GM12875 (cell line): ENCODE data around the gene KRTAP10-5.
"Not testable (repeated sequence)": the region's sequence is repeated elsewhere in the genome, so short reads cannot be mapped to it uniquely, and the experiment has no call there.

Source experiments
- H3K4me3 ChIP-seq: one replicate; pipeline ENCODE4 v1.5.1; 2011; ENCODE audit warnings: low read depth, low read length, control low read depth
- CTCF ChIP-seq: IDR thresholded peaks from 2 replicates; pipeline ENCODE4 v1.5.1; 2011; ENCODE audit warnings: low read depth, mild to moderate bottlenecking, control low read depth, inconsistent platforms, low read length, moderate library complexity, borderline replicate concordance; ENCODE audit not compliant: insufficient read depth

Gene KRTAP10-5

GRCh38 chr21:44609193-44609592, 28.8 kb upstream of the KRTAP10-5 start:
- no peak for TF ChIP-seq CTCF
- no peak overlapping the region for H3K4me3 ChIP-seq

DNA sequence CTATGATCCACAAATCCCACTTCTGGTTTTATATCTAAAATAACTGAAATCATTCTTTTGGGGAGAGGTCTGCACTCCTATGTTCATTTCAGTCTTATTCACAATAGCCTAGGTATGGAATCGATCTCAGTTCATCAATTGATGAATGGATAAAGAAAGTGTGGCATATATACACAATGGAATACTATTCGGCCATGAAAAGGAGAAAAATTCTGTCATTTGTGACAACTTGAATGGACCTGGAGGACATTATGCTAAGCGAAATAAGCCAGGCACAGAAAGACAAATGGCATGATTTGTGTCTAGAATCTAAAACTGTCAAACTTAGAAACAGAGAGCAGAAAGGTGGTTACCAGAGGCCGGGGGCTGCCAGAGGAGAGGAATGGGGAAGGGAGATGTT, 26.1 kb upstream of the KRTAP10-5 start:
- no peak overlapping the region for H3K4me3 ChIP-seq
- TF ChIP-seq CTCF: no peak

DNA sequence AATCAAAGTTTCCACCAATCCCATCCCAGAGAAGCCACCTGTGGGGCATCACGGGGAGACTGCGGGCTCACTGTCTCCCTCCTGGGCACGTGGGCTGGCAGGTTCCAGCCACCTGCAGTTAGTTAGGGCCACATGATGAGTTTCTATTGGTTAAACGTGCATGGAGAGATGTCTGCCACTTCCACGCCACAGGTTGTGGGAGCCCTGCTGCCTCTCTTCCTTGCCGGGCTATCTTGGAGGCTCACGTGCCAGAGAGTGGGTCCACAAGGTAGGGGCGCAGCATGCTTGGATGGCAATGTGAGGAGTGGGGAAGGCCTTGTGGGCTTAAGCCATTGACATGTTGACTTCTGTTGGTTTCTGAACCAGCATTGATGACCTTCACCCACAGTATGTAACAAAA, 23.5 kb upstream of the KRTAP10-5 start:
- H3K4me3 ChIP-seq: no peak overlapping the region
- no peak for TF ChIP-seq CTCF

- no peak overlapping the region for H3K4me3 ChIP-seq
- TF ChIP-seq CTCF: no peak
Measured at GRCh38 chr21:44603109-44603875, 22.9 kb upstream of the KRTAP10-5 start.

DNA sequence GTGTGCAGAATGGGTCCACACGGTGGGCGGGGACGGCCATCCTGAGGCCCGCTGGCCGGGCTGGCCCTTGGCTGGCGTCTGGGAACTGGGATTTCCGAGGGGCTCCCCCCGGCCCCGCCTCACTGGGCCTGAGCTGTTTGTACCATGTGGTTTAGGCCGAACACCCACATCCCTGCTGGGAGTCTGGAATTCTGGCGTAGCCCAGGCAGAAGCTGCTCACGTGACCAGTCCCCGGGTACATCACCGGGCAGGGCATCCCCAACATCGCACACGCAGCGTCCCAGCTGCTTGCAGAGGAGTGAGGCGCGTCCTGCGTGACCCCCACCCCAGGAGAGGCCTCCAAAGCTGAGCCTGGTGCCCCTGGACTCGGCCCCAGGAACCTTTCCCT, 22.1 kb upstream of the KRTAP10-5 start:
- no peak overlapping the region for H3K4me3 ChIP-seq
- TF ChIP-seq CTCF: no peak

DNA sequence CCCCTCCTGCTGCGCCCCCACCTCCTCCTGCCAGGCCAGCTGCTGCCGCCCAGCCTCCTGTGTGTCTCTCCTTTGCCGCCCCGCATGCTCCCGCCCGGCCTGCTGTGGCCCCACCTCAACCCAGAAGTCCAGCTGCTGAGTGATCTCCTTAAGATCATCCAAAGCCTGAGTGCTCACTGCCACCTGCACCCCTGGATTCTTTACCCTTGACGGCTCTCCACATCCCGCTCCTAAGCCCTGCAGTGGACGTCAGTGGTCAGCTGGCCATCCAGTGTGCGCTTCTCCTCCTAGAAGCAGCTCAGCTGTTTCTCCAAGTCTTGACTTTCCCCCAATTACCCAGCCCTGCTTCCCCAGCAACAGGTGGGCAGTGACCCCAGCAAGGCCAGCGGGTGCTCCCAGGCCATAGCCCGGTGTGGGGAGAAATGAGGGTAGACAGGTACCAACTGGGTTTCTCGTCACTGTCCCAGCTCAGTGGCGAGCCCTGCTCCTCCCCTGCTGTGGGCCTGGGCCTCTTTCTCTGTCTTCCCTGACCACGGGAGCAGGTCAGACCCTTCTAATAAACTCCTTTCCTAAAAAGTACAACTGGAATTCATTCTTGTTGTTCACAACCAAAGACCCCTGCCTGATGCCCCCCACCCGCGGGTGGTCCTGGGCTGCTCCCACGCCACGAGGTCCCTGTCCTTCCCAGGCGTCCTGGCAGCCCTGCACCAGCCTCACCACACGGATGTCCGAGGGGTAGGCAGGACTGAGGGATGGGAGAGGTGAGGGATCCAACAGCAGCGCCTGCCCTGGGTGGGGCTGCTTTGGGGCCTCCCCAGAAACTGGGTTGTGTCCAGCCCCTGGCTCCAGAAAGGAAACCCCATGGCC, 21.4 kb upstream of the KRTAP10-5 start:
- no peak for TF ChIP-seq CTCF
- H3K4me3 ChIP-seq: no peak overlapping the region

- H3K4me3 ChIP-seq: not testable (repeated sequence)
Measured at GRCh38 chr21:44601091-44601490, 20.7 kb upstream of the KRTAP10-5 start.

DNA sequence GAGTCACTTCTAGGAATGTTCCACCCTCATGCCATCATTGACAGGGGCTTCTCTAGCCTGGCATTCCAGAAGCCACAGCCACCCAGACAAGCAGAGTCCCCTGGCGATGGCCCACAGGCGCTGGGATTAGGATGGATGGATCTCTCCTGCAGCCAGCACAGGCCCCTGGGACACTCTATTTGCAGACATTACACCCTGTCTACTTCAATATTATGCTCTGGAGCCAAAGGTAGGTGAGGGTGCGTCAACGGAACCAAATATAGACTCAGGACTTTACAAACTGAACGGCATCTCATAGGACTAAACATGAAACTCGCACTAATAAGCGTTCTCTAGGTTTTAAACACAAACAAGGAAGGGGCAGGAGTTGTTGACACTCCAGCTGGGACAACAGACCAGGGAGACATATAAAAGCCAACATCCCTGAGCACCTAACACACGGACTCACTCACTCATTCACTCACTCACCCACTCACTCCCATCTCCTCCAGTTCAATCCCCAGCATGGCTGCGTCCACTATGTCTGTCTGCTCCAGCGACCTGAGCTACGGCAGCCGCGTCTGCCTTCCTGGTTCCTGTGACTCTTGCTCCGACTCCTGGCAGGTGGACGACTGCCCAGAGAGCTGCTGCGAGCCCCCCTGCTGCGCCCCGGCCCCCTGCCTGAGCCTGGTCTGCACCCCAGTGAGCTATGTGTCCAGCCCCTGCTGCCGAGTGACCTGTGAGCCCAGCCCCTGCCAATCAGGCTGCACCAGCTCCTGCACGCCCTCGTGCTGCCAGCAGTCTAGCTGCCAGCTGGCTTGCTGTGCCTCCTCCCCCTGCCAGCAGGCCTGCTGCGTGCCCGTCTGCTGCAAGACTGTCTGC, 19.9 kb upstream of the KRTAP10-5 start, which contains the start of gene KRTAP10-7:
Gene KRTAP10-7 (plus strand): TSS at position 480 of the 861 bp plus-strand sequence. CDS start 25 bp downstream, at position 505.
- H3K4me3 ChIP-seq: not testable (repeated sequence)
